HepG2 (cell line): ENCODE results near the gene PTK7. TPM values are rescaled to one million over a fixed set of nuclear protein-coding genes. Genes with fewer than 3 reads are reported as not detected.
A peak's percentile ranks its signal among the peaks of the same experiment; 100 is the strongest.

Experiments used
- ATF3 ChIP-seq: sonication (generic); formaldehyde crosslinking; IDR thresholded peaks from 2 replicates; pipeline ENCODE4 v1.4.0; 2020; ENCODE audit warnings: missing genetic modification reagents
- ELF3 ChIP-seq: IDR thresholded peaks from 2 replicates; pipeline ENCODE4 v1.6.1; 2016; ENCODE audit warnings: missing genetic modification reagents, missing compliant biosample characterization
- ELK4 ChIP-seq: sonication (generic); formaldehyde crosslinking; IDR thresholded peaks from 2 replicates; pipeline ENCODE4 v1.9.0; 2021; ENCODE audit warnings: missing genetic modification reagents, borderline replicate concordance
- ESRRA ChIP-seq: sonication (generic); formaldehyde crosslinking; IDR thresholded peaks from 2 replicates; pipeline ENCODE4 v1.5.1; 2020; ENCODE audit warnings: mild to moderate bottlenecking, low read depth, missing genetic modification reagents
- FOSL2 ChIP-seq: sonication (generic); formaldehyde crosslinking; IDR thresholded peaks from 2 replicates; pipeline ENCODE4 v1.4.0; 2020; ENCODE audit warnings: missing genetic modification reagents
- FOXC1 ChIP-seq: sonication (generic); formaldehyde crosslinking; IDR thresholded peaks from 2 replicates; pipeline ENCODE4 v1.8.0; 2022; ENCODE audit warnings: mild to moderate bottlenecking, missing genetic modification reagents, borderline replicate concordance
- NFE2L1 ChIP-seq: sonication (generic); formaldehyde crosslinking; IDR thresholded peaks from 2 replicates; pipeline ENCODE4 v1.4.0; 2020; ENCODE audit warnings: missing genetic modification reagents, mild to moderate bottlenecking, borderline replicate concordance
- NFYB ChIP-seq: sonication (generic); formaldehyde crosslinking; IDR thresholded peaks from 2 replicates; pipeline ENCODE4 v1.4.0; 2020; ENCODE audit warnings: missing genetic modification reagents
- ONECUT2 ChIP-seq: sonication (generic); formaldehyde crosslinking; IDR thresholded peaks from 2 replicates; pipeline ENCODE4 v1.4.0; 2020; ENCODE audit warnings: missing genetic modification reagents
- PREB ChIP-seq: sonication (generic); formaldehyde crosslinking; IDR thresholded peaks from 2 replicates; pipeline ENCODE4 v1.4.0; 2020; ENCODE audit warnings: missing genetic modification reagents
- RAD21 ChIP-seq: fragments of 450-650 bp; formaldehyde crosslinking; IDR thresholded peaks from 2 replicates; pipeline ENCODE4 v1.5.0; 2020; ENCODE audit warnings: mild to moderate bottlenecking
- RAD51 ChIP-seq: fragments of 450-650 bp; IDR thresholded peaks from 2 replicates; pipeline ENCODE4 v1.6.1; 2016; ENCODE audit warnings: borderline replicate concordance
- RFX3 ChIP-seq: IDR thresholded peaks from 2 replicates; pipeline ENCODE4 v1.6.1; 2016; ENCODE audit warnings: missing biosample characterization, missing genetic modification reagents
- RXRA ChIP-seq: sonication (generic); formaldehyde crosslinking; IDR thresholded peaks from 2 replicates; pipeline ENCODE4 v1.5.1; 2020; ENCODE audit warnings: missing genetic modification reagents
- SMARCC2 ChIP-seq: fragments of 450-650 bp; IDR thresholded peaks from 2 replicates; pipeline ENCODE4 v1.6.1; 2017; ENCODE audit warnings: antibody characterized with exemption, mild to moderate bottlenecking
- ZBTB2 ChIP-seq: sonication (generic); formaldehyde crosslinking; IDR thresholded peaks from 2 replicates; pipeline ENCODE4 v1.8.0; 2022; ENCODE audit warnings: low read depth, missing genetic modification reagents
- ZNF230 ChIP-seq: sonication (generic); formaldehyde crosslinking; IDR thresholded peaks from 2 replicates; pipeline ENCODE4 v1.4.0; 2020; ENCODE audit warnings: mild to moderate bottlenecking, missing genetic modification reagents
- ZNF253 ChIP-seq: sonication (generic); formaldehyde crosslinking; IDR thresholded peaks from 2 replicates; pipeline ENCODE4 v1.8.0; 2022; ENCODE audit warnings: mild to moderate bottlenecking, missing genetic modification reagents, borderline replicate concordance
- ZNF260 ChIP-seq: sonication (generic); formaldehyde crosslinking; IDR thresholded peaks from 2 replicates; pipeline ENCODE4 v1.4.0; 2020; ENCODE audit warnings: missing genetic modification reagents, low read depth, mild to moderate bottlenecking, borderline replicate concordance
- ZNF432 ChIP-seq: sonication (generic); formaldehyde crosslinking; IDR thresholded peaks from 2 replicates; pipeline ENCODE4 v1.5.0; 2020; ENCODE audit warnings: missing genetic modification reagents, mild to moderate bottlenecking, borderline replicate concordance
- ZNF563 ChIP-seq: sonication (generic); formaldehyde crosslinking; IDR thresholded peaks from 2 replicates; pipeline ENCODE4 v1.8.0; 2022; ENCODE audit warnings: mild to moderate bottlenecking, moderate library complexity, missing genetic modification reagents
- ZNF598 ChIP-seq: sonication (generic); formaldehyde crosslinking; IDR thresholded peaks from 2 replicates; pipeline ENCODE4 v1.5.1; 2020; ENCODE audit warnings: mild to moderate bottlenecking, missing genetic modification reagents, borderline replicate concordance
- ZNF678 ChIP-seq: sonication (generic); formaldehyde crosslinking; IDR thresholded peaks from 2 replicates; pipeline ENCODE4 v1.4.0; 2020; ENCODE audit warnings: mild to moderate bottlenecking, missing genetic modification reagents
- ZNF891 ChIP-seq: sonication (generic); formaldehyde crosslinking; IDR thresholded peaks from 2 replicates; pipeline ENCODE4 v1.5.0; 2020; ENCODE audit warnings: mild to moderate bottlenecking, missing genetic modification reagents
- polyA plus RNA-seq, 8 experiments: library from polyadenylated mRNA; depleted of rRNA in 3 of 8; stranded (reverse) in 7 of 8; unstranded in 1 of 8; fragments of >200 nt; fragmentation: Illumina TruSeq in 4 of 8; extraction: Trizol in 4 of 8; gene quantifications; 2 replicates each; pipeline versions ENCODE4 v1.2.1 to v1.2.3, GENCODE V29; 2011 to 2016; ENCODE audit warnings: low read depth in 4 of 8, missing spikeins in 1 of 8, mixed read lengths in 1 of 8; ENCODE audit not compliant: insufficient read depth in 1 of 8
- total RNA-seq, 5 experiments: library from RNA; depleted of rRNA; stranded (reverse); fragments of >200 nt; fragmentation: Illumina TruSeq; extraction: Trizol; gene quantifications; 2 replicates each; pipeline ENCODE4 v1.2.3, GENCODE V29; 2016; ENCODE audit warnings: low read depth in 1 of 5
- TF ChIP-seq, protein P1 (sequence below): IDR thresholded peaks from 2 replicates; pipeline ENCODE4 v1.6.1; 2016

The PTK7 gene
- total and polyA plus RNA-seq, 2 of the 13 experiments (the other 11 are each of a cell fraction or from before 2014, with no cell fraction given) = 98.5 to 99.8 TPM

GRCh38 chr6:43181942-43182860, 106.1 kb downstream of the PTK7 start, which contains the start of gene CUL9 (continued):
- TF ChIP-seq ZBTB2 (CRISPR knock-in tag) = peak; percentile 84
- TF ChIP-seq FOSL2 (CRISPR knock-in tag) = peak; percentile 58; the same call in 1 of the 2 replicates
- TF ChIP-seq RAD21 (CRISPR knock-in tag) = peak; percentile 69
- 0 out of 2 replicates have a peak, but pooled peaks have one; percentile 74 for TF ChIP-seq ESRRA
- TF ChIP-seq PREB (CRISPR knock-in tag) = no peak
- no peak for TF ChIP-seq NFE2L1 (CRISPR knock-in tag)
- TF ChIP-seq ONECUT2 (CRISPR knock-in tag) = peak; percentile 12; the same call in 1 of the 2 replicates
- TF ChIP-seq ZNF260 (CRISPR knock-in tag) = no peak
- TF ChIP-seq RFX3 = no peak; the same call in 1 of the 2 replicates
- no peak for TF ChIP-seq ZNF891 (CRISPR knock-in tag)
- no peak for TF ChIP-seq RAD51
- TF ChIP-seq ELF3 (CRISPR knock-in tag) = peak; percentile 90; the same call in 1 of the 2 replicates
- TF ChIP-seq FOXC1 (CRISPR knock-in tag) = peak; percentile 71; the same call in 1 of the 2 replicates
- TF ChIP-seq RXRA (CRISPR knock-in tag) = peak; percentile 94
- TF ChIP-seq, protein P1, sequence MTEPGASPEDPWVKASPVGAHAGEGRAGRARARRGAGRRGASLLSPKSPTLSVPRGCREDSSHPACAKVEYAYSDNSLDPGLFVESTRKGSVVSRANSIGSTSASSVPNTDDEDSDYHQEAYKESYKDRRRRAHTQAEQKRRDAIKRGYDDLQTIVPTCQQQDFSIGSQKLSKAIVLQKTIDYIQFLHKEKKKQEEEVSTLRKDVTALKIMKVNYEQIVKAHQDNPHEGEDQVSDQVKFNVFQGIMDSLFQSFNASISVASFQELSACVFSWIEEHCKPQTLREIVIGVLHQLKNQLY (CRISPR knock-in tag) = peak; percentile 78
- TF ChIP-seq ATF3 (CRISPR knock-in tag) = no peak
- TF ChIP-seq ELK4 (CRISPR knock-in tag) = no peak; the same call in 1 of the 2 replicates
- no peak for TF ChIP-seq ZNF253 (CRISPR knock-in tag)
- TF ChIP-seq SMARCC2 = no peak
- TF ChIP-seq ZNF598 (CRISPR knock-in tag) = no peak
- TF ChIP-seq ZNF432 (CRISPR knock-in tag) = no peak; the same call in 1 of the 2 replicates
- TF ChIP-seq ZNF678 (CRISPR knock-in tag) = 0 out of 2 replicates have a peak, but pooled peaks have one; percentile 85
- TF ChIP-seq ZNF563 (CRISPR knock-in tag) = no peak
- 0 out of 2 replicates have a peak, but pooled peaks have one; percentile 26 for TF ChIP-seq NFYB
- peak; percentile 94 for TF ChIP-seq ZNF230
